Chondrocyte (in vitro differentiated cells): ENCODE measurements around the gene LCE1F. TPM values are rescaled to one million over a fixed set of nuclear protein-coding genes. Genes with fewer than 3 reads are reported as not detected.

Source experiments
- DNase-seq: peaks from one replicate; pipeline ENCODE4 v3.0.0; 2021; ENCODE audit warnings: mixed read lengths, low spot score
- H3K27ac Mint-ChIP-seq: one replicate; pipeline ENCODE4 v1.8.0; 2021; ENCODE audit warnings: mild to moderate bottlenecking, moderate library complexity, mixed read lengths; ENCODE audit not compliant: unreplicated experiment
- H3K27me3 Mint-ChIP-seq: 2 replicates; pipeline ENCODE4 v1.8.0; 2021; ENCODE audit warnings: low read depth, mixed read lengths
- H3K36me3 Mint-ChIP-seq: 2 replicates; pipeline ENCODE4 v1.8.0; 2021; ENCODE audit warnings: low read depth, mixed read lengths
- H3K4me1 Mint-ChIP-seq: 2 replicates; pipeline ENCODE4 v1.8.0; 2021; ENCODE audit warnings: low read depth, mild to moderate bottlenecking, mixed read lengths
- H3K4me3 Mint-ChIP-seq: one replicate; pipeline ENCODE4 v1.8.0; 2021; ENCODE audit warnings: mild to moderate bottlenecking, moderate library complexity, mixed read lengths; ENCODE audit not compliant: unreplicated experiment
- H3K9me3 Mint-ChIP-seq: 2 replicates; pipeline ENCODE4 v1.8.0; 2021; ENCODE audit warnings: low read depth, mixed read lengths
- total RNA-seq: library from RNA; stranded (reverse); gene quantifications from 3 replicates; pipeline ENCODE4 v1.2.1, GENCODE V29; 2021
- TF ChIP-seq, protein P1 (sequence below): fragments of 200-600 bp; sonication (generic); IDR thresholded peaks from 2 replicates; pipeline ENCODE4 v1.5.0; 2021; ENCODE audit warnings: antibody characterized with exemption, mild to moderate bottlenecking, moderate library complexity

LCE1F gene
- total RNA-seq, 1 donor from 2014 or later, result not detected

DNA sequence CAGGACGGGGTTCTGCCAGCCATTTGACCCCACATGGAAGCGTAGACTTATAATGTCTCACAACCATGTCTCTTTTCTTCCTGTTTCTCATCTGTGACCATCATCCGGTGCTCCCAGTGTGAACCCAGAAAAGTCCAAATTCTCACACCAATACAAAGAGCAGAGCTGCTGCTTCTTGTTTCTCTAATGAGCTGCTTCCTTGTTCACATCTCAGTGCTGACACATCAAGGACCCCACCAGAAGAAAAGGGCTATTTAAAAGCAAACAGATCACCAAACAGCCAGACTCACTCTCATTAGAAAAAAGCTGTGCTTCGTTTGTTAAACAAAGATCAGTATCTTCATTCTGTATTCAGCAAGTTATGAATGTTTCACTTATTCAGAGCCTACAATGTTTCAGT lies 20.7 kb downstream of the LCE1F start:
- no peaks in the 10 kb centered on the region for H3K9me3 Mint-ChIP-seq
- no peaks in the 10 kb centered on the region for H3K36me3 Mint-ChIP-seq
- no peaks in the 10 kb centered on the region for H3K27me3 Mint-ChIP-seq
- no peaks in the 10 kb centered on the region for H3K4me1 Mint-ChIP-seq
- no peak overlapping the region for H3K4me3 Mint-ChIP-seq
- TF ChIP-seq, protein P1, sequence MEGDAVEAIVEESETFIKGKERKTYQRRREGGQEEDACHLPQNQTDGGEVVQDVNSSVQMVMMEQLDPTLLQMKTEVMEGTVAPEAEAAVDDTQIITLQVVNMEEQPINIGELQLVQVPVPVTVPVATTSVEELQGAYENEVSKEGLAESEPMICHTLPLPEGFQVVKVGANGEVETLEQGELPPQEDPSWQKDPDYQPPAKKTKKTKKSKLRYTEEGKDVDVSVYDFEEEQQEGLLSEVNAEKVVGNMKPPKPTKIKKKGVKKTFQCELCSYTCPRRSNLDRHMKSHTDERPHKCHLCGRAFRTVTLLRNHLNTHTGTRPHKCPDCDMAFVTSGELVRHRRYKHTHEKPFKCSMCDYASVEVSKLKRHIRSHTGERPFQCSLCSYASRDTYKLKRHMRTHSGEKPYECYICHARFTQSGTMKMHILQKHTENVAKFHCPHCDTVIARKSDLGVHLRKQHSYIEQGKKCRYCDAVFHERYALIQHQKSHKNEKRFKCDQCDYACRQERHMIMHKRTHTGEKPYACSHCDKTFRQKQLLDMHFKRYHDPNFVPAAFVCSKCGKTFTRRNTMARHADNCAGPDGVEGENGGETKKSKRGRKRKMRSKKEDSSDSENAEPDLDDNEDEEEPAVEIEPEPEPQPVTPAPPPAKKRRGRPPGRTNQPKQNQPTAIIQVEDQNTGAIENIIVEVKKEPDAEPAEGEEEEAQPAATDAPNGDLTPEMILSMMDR, result no peak
- H3K27ac Mint-ChIP-seq, result no peak overlapping the region
- DNase-seq, result no peak

DNA sequence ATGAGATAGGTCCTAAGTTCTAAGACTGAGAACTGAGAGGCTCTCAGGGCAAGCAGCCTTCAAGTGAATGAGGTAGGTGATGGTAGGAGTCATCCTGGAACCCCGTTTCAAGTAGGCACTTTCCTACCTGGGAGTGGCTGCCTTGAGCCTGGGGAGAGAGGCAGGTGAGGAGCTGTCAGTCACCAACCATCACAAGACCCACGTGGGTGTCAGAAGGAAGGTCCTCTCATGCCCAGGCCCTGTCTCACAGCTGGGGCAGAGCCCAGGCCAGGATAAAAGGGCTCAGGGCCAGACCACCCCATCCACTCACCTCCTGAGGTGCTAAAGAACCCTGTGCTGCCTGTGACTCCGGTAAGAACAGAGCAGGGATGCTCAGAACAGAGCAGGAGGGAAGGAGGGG lies 21.5 kb downstream of the LCE1F start, which contains the start of gene LCE1D:
LCE1D (plus strand) TSS at position 301 of the 400 bp plus-strand sequence. CDS start 1,074 bp downstream, outside the sequence.
- Mint-ChIP-seq H3K4me3 (no peak within 1 kb of the TSS), H3K9me3 (no peaks in the 10 kb centered on the region), H3K27me3 (no peaks in the 10 kb centered on the region), H3K27ac (no peak within 1 kb of the TSS), H3K36me3 (no peaks in the 10 kb centered on the region), H3K4me1 (no peaks in the 10 kb centered on the region)
- no peak for DNase-seq
- TF ChIP-seq, protein P1, result no peak

DNA sequence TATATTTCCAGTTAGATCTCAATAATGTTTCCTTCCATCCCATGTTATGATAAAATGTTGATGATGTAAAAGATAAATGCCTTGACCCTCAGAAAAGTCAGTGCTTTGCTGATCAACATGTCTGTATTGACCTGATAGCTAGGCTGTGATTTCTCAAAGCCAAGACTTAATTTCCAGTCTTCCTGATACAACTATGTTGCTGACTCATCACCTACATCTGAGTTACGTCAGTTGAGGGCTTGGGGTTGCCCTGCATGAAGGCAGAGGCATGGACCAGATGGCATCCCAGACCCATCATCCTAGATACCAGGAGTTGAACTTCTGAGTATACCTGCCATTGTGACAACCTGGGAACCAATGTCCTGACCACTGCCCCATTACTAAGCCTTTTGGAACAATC lies 26.4 kb downstream of the LCE1F start:
- Mint-ChIP-seq H3K36me3 (no peaks in the 10 kb centered on the region), H3K4me3 (no peak overlapping the region), H3K27ac (no peak overlapping the region), H3K27me3 (no peaks in the 10 kb centered on the region), H3K9me3 (no peaks in the 10 kb centered on the region), H3K4me1 (no peaks in the 10 kb centered on the region)
- DNase-seq, result no peak
- TF ChIP-seq, protein P1, result no peak

DNA sequence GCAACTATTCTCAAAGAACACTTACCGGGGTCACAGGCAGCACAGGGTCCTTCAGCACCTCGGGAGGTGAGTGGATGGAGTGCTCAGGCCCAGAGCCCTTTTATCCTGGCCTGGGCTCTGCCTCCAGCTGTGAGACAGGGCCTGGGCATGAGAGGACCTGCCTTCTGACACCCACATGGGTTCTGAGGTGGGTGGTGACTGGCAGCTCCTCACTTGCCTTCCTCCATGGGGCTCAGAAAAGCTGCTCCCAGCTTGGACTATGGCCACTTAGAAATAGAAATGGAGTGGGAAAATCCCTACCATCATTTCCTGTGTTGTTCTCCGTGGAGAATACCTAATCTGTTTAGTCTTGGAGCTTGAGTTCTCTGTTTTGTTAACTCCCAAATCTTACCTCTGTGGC lies 31.6 kb downstream of the LCE1F start, which contains the start of gene LCE1C:
LCE1C (minus strand) TSS at position 76 of the 400 bp plus-strand sequence. CDS start 1,173 bp downstream, outside the sequence.
- Mint-ChIP-seq H3K9me3 (no peaks in the 10 kb centered on the region), H3K4me3 (no peak within 1 kb of the TSS)

DNA sequence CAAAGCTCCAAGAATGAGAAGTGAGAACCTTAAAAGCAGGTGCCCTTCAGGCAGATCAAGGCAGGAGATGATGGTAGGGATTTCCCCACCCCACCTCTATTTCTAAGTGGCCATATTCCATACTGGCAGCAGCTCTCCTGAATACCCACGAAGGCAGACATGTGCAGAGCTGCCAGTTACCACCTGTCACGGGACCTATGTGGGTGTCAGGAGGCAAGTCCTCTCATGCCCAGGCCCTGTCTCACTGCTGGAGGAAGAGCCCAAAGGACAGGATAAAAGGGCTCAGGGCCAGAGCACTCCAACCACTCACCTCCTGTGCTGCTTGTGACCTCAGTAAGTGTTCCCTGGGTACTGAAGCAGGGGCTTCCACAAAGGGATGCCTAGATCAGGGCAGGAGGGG lies 36.1 kb downstream of the LCE1F start:
- Mint-ChIP-seq H3K27ac (no peak overlapping the region), H3K4me3 (no peak overlapping the region), H3K9me3 (peaks cover 9% of the 10 kb centered on the region), H3K4me1 (no peaks in the 10 kb centered on the region), H3K27me3 (no peaks in the 10 kb centered on the region), H3K36me3 (no peaks in the 10 kb centered on the region)
- TF ChIP-seq, protein P1, result no peak
- DNase-seq, result no peak

More for the DNA sequence above, 31.6 kb downstream of the LCE1F start, which contains the start of gene LCE1C:
- DNase-seq, result no peak
- TF ChIP-seq, protein P1, result no peak
- Mint-ChIP-seq H3K27me3 (no peaks in the 10 kb centered on the region), H3K27ac (no peak within 1 kb of the TSS), H3K36me3 (no peaks in the 10 kb centered on the region), H3K4me1 (no peaks in the 10 kb centered on the region)
